Osteocyte (in vitro differentiated cells): ENCODE results near the gene NEFH. TPM values are rescaled to one million over a fixed set of nuclear protein-coding genes. Genes with fewer than 3 reads are reported as not detected.

Experiments used
- DNase-seq: peaks from one replicate; pipeline ENCODE4 v3.0.0; 2021; ENCODE audit warnings: mixed read lengths; ENCODE audit not compliant: unreplicated experiment; ENCODE audit errors: extremely low spot score
- H3K27ac Mint-ChIP-seq: one replicate; pipeline ENCODE4 v1.8.0; 2021; ENCODE audit warnings: mild to moderate bottlenecking, mixed read lengths; ENCODE audit not compliant: unreplicated experiment
- H3K27me3 Mint-ChIP-seq: one replicate; pipeline ENCODE4 v1.8.0; 2021; ENCODE audit warnings: mixed read lengths; ENCODE audit not compliant: unreplicated experiment
- H3K36me3 Mint-ChIP-seq: one replicate; pipeline ENCODE4 v1.8.0; 2021; ENCODE audit warnings: mixed read lengths; ENCODE audit not compliant: unreplicated experiment
- H3K4me1 Mint-ChIP-seq: one replicate; pipeline ENCODE4 v1.8.0; 2021; ENCODE audit warnings: mixed read lengths; ENCODE audit not compliant: unreplicated experiment
- H3K4me3 Mint-ChIP-seq: one replicate; pipeline ENCODE4 v1.8.0; 2021; ENCODE audit warnings: mild to moderate bottlenecking, moderate library complexity, mixed read lengths; ENCODE audit not compliant: unreplicated experiment
- H3K9me3 Mint-ChIP-seq: one replicate; pipeline ENCODE4 v1.8.0; 2021; ENCODE audit warnings: mixed read lengths; ENCODE audit not compliant: unreplicated experiment
- CTCF ChIP-seq: fragments of 200-600 bp; sonication (generic); IDR thresholded peaks from 2 replicates; pipeline ENCODE4 v1.5.0; 2021; ENCODE audit warnings: antibody characterized with exemption, mild to moderate bottlenecking, moderate library complexity
- total RNA-seq: library from RNA; stranded (reverse); gene quantifications from 2 replicates; pipeline ENCODE4 v1.2.1, GENCODE V29; 2021

The NEFH gene
- total RNA-seq, 1 donor from 2014 or later = 0.62 TPM

- Mint-ChIP-seq H3K4me3 (no peak overlapping the region), H3K36me3 (peaks cover 24% of the 10 kb centered on the region), H3K27ac (peak overlapping the region; percentile 49)
Observed at GRCh38 chr22:29503811-29504372, 23.9 kb downstream of the NEFH start.

GRCh38 chr22:29509298-29509697 is 29.3 kb downstream of the NEFH start:
- Mint-ChIP-seq H3K4me1 (no peaks in the 10 kb centered on the region), H3K27ac (no peak overlapping the region), H3K4me3 (no peak overlapping the region), H3K36me3 (peaks cover 32% of the 10 kb centered on the region), H3K9me3 (no peaks in the 10 kb centered on the region), H3K27me3 (no peaks in the 10 kb centered on the region)
- no peak for TF ChIP-seq CTCF
- DNase-seq = no peak

More at GRCh38 chr22:29503811-29504372, 23.9 kb downstream of the NEFH start:
- DNase-seq = no peak
- H3K9me3 Mint-ChIP-seq = no peaks in the 10 kb centered on the region
- no peak for TF ChIP-seq CTCF
- peaks cover 5% of the 10 kb centered on the region for H3K4me1 Mint-ChIP-seq
- H3K27me3 Mint-ChIP-seq = no peaks in the 10 kb centered on the region

GRCh38 chr22:29509815-29510214 is 29.8 kb downstream of the NEFH start:
- Mint-ChIP-seq H3K4me3 (no peak overlapping the region), H3K27ac (no peak overlapping the region), H3K27me3 (no peaks in the 10 kb centered on the region), H3K36me3 (peaks cover 34% of the 10 kb centered on the region), H3K9me3 (no peaks in the 10 kb centered on the region), H3K4me1 (no peaks in the 10 kb centered on the region)
- TF ChIP-seq CTCF = no peak
- DNase-seq = no peak

GRCh38 chr22:29510542-29510941 is 30.5 kb downstream of the NEFH start:
- Mint-ChIP-seq H3K9me3 (no peaks in the 10 kb centered on the region), H3K27me3 (no peaks in the 10 kb centered on the region), H3K27ac (no peak overlapping the region), H3K36me3 (peaks cover 37% of the 10 kb centered on the region), H3K4me3 (no peak overlapping the region), H3K4me1 (no peaks in the 10 kb centered on the region)
- no peak for TF ChIP-seq CTCF
- no peak for DNase-seq

GRCh38 chr22:29511126-29511862 is 31.3 kb downstream of the NEFH start:
- no peak for TF ChIP-seq CTCF

More at GRCh38 chr22:29511126-29511862, 31.3 kb downstream of the NEFH start:
- Mint-ChIP-seq H3K27ac (no peak overlapping the region), H3K36me3 (peaks cover 40% of the 10 kb centered on the region), H3K27me3 (no peaks in the 10 kb centered on the region), H3K4me1 (no peaks in the 10 kb centered on the region), H3K9me3 (no peaks in the 10 kb centered on the region), H3K4me3 (no peak overlapping the region)
- DNase-seq = no peak
